DOHH2 (cell line): ENCODE results near the gene ARFGEF3.

Source experiments
- H3F3A ChIP-seq: fragments of 200-600 bp; sonication (generic), shearing (Covaris generic); 2 replicates; pipeline ENCODE4 v1.6.0; 2016; ENCODE audit warnings: antibody characterized with exemption, mild to moderate bottlenecking; ENCODE audit not compliant: control insufficient read depth, insufficient read depth
- H3K27ac ChIP-seq: fragments of 200-600 bp; sonication (generic); 2 replicates; pipeline ENCODE4 v1.5.1; 2014; ENCODE audit warnings: low read depth, mild to moderate bottlenecking, low read length, moderate library complexity
- H3K27me3 ChIP-seq: fragments of 200-600 bp; sonication (generic); 2 replicates; pipeline ENCODE4 v1.6.1; 2014; ENCODE audit warnings: mild to moderate bottlenecking, low read length, mixed read lengths; ENCODE audit not compliant: control insufficient read depth
- H3K36me3 ChIP-seq: fragments of 200-600 bp; sonication (generic); 2 replicates; pipeline ENCODE4 v1.6.1; 2014; ENCODE audit warnings: mild to moderate bottlenecking, low read length, moderate library complexity, mixed read lengths; ENCODE audit not compliant: control insufficient read depth
- H3K4me1 ChIP-seq: fragments of 200-600 bp; sonication (generic); 2 replicates; pipeline ENCODE4 v1.6.1; 2014; ENCODE audit warnings: mild to moderate bottlenecking, low read length, mixed read lengths; ENCODE audit not compliant: control insufficient read depth
- H3K4me2 ChIP-seq: fragments of 200-600 bp; sonication (generic); 2 replicates; pipeline ENCODE4 v1.6.0; 2014; ENCODE audit warnings: mild to moderate bottlenecking, low read length, moderate library complexity
- H3K4me3 ChIP-seq: fragments of 200-600 bp; sonication (generic); 2 replicates; pipeline ENCODE4 v1.5.1; 2014; ENCODE audit warnings: mild to moderate bottlenecking, low read length, mixed read lengths
- H3K79me2 ChIP-seq: fragments of 200-600 bp; sonication (generic); 2 replicates; pipeline ENCODE4 v1.6.1; 2014; ENCODE audit warnings: mild to moderate bottlenecking, low read length, mixed read lengths; ENCODE audit not compliant: control insufficient read depth
- H3K9me2 ChIP-seq: fragments of 200-600 bp; sonication (generic); replicated peaks from 2 replicates; pipeline ENCODE4 v1.6.1; 2014; ENCODE audit warnings: mild to moderate bottlenecking, low read length, mixed read lengths; ENCODE audit not compliant: control insufficient read depth
- H3K9me3 ChIP-seq: fragments of 200-600 bp; sonication (generic); 2 replicates; pipeline ENCODE4 v1.6.1; 2014; ENCODE audit warnings: antibody characterized with exemption, low read length, mixed read lengths; ENCODE audit not compliant: control insufficient read depth, insufficient read depth
- H4K20me1 ChIP-seq: fragments of 200-600 bp; sonication (generic); 2 replicates; pipeline ENCODE4 v1.6.0; 2014; ENCODE audit warnings: low read depth, mild to moderate bottlenecking, antibody characterized with exemption, low read length, moderate library complexity; ENCODE audit not compliant: control insufficient read depth, insufficient read depth
- EZH2phosphoT487 ChIP-seq: fragments of 200-600 bp; sonication (generic); IDR thresholded peaks from 2 replicates; pipeline ENCODE4 v1.6.1; 2017; ENCODE audit warnings: borderline replicate concordance, mild to moderate bottlenecking, antibody characterized with exemption, low read length, moderate library complexity, mixed read lengths
- TF ChIP-seq, protein P1 (sequence below): fragments of 200-600 bp; sonication (generic); IDR thresholded peaks from one replicate; pipeline ENCODE4 v1.5.1; 2014; ENCODE audit warnings: antibody characterized with exemption, mild to moderate bottlenecking, low read depth, low read length; ENCODE audit not compliant: poor library complexity, severe bottlenecking

Gene ARFGEF3

DNA sequence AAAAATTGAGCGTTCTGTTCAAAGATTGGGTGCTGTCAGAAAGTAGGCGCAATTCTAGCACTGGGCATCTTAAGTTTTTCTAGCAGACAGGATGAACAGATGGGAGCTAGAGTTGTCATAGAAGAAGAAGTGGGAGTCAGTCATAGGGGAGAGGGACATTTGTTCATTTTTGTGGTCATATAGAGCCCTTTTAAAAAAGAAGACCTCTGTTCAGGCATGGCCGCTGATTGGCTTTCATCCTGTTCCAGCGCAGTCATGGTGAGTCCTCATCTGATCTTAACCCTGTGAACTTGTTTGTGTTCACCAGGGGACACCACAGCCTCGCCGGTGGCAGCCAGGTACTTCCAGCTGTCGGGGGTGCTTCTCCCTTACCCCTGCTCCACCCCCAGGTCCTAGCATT lies 86.3 kb downstream of the ARFGEF3 start:
- Histone ChIP-seq H4K20me1 (no peaks in the 10 kb centered on the region), H3K4me2 (no peak overlapping the region), H3K36me3 (no peaks in the 10 kb centered on the region), H3K27me3 (no peaks in the 10 kb centered on the region), H3K4me3 (no peak overlapping the region), H3K9me2 (no peaks in the 10 kb centered on the region), H3K9me3 (no peaks in the 10 kb centered on the region), H3F3A (no peaks in the 10 kb centered on the region), H3K4me1 (no peaks in the 10 kb centered on the region), H3K79me2 (no peaks in the 10 kb centered on the region), H3K27ac (no peak overlapping the region)
- no peak for TF ChIP-seq EZH2phosphoT487
- TF ChIP-seq, protein P1, sequence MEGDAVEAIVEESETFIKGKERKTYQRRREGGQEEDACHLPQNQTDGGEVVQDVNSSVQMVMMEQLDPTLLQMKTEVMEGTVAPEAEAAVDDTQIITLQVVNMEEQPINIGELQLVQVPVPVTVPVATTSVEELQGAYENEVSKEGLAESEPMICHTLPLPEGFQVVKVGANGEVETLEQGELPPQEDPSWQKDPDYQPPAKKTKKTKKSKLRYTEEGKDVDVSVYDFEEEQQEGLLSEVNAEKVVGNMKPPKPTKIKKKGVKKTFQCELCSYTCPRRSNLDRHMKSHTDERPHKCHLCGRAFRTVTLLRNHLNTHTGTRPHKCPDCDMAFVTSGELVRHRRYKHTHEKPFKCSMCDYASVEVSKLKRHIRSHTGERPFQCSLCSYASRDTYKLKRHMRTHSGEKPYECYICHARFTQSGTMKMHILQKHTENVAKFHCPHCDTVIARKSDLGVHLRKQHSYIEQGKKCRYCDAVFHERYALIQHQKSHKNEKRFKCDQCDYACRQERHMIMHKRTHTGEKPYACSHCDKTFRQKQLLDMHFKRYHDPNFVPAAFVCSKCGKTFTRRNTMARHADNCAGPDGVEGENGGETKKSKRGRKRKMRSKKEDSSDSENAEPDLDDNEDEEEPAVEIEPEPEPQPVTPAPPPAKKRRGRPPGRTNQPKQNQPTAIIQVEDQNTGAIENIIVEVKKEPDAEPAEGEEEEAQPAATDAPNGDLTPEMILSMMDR = no peak

DNA sequence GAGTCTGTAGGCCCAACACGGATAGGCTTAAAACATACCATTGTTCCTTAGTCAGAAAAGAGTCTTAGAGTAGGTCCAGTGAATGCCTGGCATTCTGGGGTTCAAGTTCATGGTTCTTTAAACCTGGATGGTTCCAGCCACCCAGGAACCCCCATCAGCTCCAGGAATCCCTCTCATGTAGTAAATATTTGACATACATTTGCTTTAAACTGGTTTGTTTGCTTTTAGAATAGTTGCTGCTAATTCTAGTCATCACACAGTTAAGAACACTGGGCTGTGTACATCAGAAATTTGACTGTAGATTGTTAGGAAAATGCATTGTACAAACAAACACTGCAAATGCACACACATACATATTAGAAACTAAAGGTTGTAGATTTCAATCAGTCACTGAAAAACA lies 87.1 kb downstream of the ARFGEF3 start:
- Histone ChIP-seq H3K4me3 (no peak overlapping the region), H3K27ac (no peak overlapping the region), H3K9me2 (no peaks in the 10 kb centered on the region), H3K36me3 (no peaks in the 10 kb centered on the region), H4K20me1 (no peaks in the 10 kb centered on the region), H3K9me3 (no peaks in the 10 kb centered on the region), H3K4me2 (no peak overlapping the region), H3F3A (no peaks in the 10 kb centered on the region), H3K4me1 (no peaks in the 10 kb centered on the region), H3K79me2 (no peaks in the 10 kb centered on the region), H3K27me3 (no peaks in the 10 kb centered on the region)
- TF ChIP-seq, protein P1 = no peak
- TF ChIP-seq EZH2phosphoT487 = no peak

DNA sequence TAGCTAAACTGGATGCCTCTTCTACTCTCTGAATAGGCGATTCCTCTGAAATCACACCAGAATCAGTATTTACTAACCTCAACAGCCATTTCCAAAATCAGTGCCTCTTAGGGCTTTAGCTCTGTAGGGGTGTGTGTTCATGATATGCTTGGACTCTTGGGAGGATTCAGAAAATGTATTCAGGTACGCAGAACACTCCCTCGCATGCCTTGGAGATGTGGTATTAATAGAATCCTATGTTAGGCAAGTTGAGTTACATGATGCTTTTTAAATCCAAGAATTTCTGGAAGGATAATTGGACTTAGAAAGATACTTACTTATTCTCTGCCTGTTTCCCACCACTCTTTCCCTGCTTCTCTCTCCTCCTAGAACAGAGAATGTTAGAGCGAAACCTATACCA lies 88.3 kb downstream of the ARFGEF3 start:
- no peaks in the 10 kb centered on the region for H3K9me2 ChIP-seq
- H3K4me3 ChIP-seq = no peak overlapping the region
- no peaks in the 10 kb centered on the region for H3K4me1 ChIP-seq
- no peak overlapping the region for H3K4me2 ChIP-seq
- H3F3A ChIP-seq = no peaks in the 10 kb centered on the region
- H4K20me1 ChIP-seq = no peaks in the 10 kb centered on the region
- no peak overlapping the region for H3K27ac ChIP-seq
- H3K79me2 ChIP-seq = no peaks in the 10 kb centered on the region
- H3K36me3 ChIP-seq = no peaks in the 10 kb centered on the region
- TF ChIP-seq, protein P1 = no peak
- TF ChIP-seq EZH2phosphoT487 = no peak
- H3K27me3 ChIP-seq = no peaks in the 10 kb centered on the region
- no peaks in the 10 kb centered on the region for H3K9me3 ChIP-seq
